Measurements from ENCODE around the gene SRF. TPM values are rescaled to one million over a fixed set of nuclear protein-coding genes. Genes with fewer than 3 reads are reported as not detected.

Gene SRF
- total RNA-seq, 1 donor from 2014 or later, result 46.8 TPM

GRCh38 chr6:43146709-43147688 is 24.1 kb upstream of the SRF start:
- intact Hi-C loops (cut with micrococcal nuclease), result no loop called here

- intact Hi-C loops (cut with micrococcal nuclease), result no loop called here
Measured at GRCh38 chr6:43147691-43148477, 23.2 kb upstream of the SRF start.

DNA sequence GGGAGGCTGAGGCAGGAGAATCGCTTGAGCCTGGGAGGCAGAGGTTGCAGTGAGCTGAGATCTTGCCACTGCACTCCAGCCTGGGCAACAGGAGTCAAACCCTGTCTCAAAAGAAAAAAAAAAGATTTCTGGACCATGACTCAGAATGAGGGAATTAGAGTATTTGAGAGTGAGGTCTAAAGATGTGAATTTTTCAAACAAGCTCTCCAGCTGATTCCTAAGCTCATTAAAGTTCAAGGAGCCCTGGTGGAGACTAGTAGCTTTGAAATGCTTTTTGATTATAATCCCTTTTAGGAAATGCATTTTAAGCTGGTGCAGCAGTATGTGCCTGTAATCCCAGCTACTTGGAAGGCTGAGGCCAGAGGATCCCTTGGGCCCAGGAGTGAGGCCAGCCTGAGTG is 21.8 kb upstream of the SRF start:
- intact Hi-C loops (cut with micrococcal nuclease), result no loop called here

- intact Hi-C loops (cut with micrococcal nuclease), result no loop called here
Measured at GRCh38 chr6:43150051-43150751, 20.9 kb upstream of the SRF start.

DNA sequence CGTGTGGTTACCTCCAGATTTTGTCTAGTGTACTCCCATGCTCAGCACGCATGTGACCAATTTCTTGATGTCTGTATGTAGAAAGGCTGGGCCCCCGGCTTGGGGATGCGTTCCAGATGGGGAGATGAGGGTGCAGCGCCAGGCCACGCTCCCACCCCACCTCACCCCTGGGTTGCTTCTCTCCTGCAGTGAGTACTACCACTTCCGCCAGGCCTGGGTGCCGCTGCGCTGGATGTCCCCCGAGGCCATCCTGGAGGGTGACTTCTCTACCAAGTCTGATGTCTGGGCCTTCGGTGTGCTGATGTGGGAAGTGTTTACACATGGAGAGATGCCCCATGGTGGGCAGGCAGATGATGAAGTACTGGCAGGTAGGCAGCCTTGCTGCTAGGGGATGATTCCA is 11.5 kb upstream of the SRF start:
- intact Hi-C loops (cut with micrococcal nuclease), result no loop called here

DNA sequence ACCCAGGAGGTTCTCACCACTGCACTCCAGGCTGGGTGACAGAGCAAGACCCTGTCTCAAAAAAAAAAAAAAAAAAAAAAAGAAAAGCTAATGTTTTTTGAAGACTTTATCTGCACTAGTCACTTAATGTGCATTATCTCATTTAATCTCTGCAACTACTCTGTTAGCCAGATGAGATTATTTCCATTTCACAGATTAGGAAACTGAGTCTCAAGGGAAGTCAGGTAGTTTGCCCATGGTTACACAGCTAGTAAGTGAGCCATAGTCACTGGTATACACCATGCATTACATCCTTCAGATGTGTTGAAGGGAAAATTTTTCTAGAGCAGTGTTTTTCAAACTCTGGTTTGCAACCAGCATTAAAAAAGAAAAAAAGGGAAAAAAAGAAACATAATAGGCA is 7.2 kb upstream of the SRF start:
- intact Hi-C loops (cut with micrococcal nuclease), result no loop called here

DNA sequence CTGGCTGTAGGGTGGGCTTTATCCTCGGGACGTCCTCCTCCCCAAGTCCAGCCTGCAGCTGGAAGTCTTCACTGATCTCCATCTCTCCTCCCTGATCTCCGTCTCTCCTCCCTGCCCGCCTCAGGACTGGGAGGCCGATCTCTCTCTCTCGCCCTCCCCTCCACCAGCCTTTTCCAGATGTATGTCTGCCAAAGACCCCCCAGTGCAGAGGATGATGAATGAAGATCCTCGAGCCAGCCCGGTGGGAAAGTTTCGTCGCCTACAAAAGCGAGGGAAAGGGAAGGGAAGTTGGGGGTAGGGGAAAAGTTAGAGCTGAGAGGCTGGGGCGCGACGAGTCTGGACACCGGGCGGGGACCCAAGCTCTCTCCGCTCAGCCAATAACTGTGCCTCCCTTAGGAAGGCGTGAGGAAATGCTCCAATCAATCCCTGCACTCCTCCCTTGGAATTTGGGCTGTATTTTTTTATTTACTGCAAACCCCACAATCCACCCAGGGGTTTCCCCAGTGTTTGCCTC is 595 bp upstream of the SRF start:
- intact Hi-C loops (cut with micrococcal nuclease), result loop anchor here (2.0 to 5.0 kb wide), 9 partner anchors 212 to 1383 kb away; partner anchors contain the start of genes ABCC10, GTPBP2, POLH and POLR1C

DNA sequence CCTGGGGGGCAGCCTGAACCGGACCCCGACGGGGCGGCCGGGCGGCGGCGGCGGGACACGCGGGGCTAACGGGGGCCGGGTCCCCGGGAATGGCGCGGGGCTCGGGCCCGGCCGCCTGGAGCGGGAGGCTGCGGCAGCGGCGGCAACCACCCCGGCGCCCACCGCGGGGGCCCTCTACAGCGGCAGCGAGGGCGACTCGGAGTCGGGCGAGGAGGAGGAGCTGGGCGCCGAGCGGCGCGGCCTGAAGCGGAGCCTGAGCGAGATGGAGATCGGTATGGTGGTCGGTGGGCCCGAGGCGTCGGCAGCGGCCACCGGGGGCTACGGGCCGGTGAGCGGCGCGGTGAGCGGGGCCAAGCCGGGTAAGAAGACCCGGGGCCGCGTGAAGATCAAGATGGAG is 636 bp downstream of the SRF start:
- intact Hi-C loops (cut with micrococcal nuclease), result loop anchor here (1.0 to 5.0 kb wide), 11 partner anchors 112 to 1384 kb away; partner anchors contain the start of genes ABCC10, GTPBP2, KLC4 and MRPL2

DNA sequence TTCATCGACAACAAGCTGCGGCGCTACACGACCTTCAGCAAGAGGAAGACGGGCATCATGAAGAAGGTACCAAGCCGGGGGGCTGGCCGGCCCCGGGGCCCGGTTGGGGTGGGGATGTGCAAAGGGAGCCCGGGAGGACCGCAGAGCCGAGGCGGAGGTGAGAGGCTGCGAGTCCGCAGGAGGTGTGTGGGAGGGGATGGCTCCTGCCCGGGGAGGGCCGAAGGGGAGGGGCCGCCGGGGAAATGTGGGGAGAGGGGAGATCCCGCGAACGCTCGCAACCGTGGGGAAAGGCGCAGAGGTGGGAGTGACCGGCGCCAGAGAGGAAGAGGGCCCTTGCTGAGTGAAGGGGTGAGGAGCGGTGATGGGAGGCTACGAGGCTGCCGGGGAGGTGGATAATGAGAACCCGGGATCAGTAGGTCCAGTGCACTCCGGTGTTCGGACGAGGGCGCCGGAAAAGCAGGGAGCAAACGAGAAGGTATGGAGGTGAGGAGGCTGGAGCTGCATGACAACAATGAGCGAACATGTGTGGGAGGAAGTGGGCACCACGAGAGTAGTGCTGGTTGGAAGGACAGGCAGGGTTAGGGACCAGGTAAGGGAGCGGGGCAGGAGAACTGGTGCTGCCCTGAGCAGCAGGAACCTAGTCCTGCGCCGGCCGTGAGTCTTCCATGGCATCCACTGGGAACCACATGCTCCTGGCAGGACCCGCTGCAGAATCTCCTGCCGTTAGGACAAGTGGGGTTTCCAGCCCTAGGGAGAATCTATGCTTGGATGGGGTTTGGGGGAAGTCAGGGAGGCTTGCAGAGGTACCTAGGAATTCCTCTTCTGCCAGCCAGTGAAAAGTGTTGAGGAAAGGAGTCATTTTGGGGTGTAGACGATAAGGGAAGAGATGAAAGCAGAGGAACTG is 1.3 kb downstream of the SRF start:
- intact Hi-C loops (cut with micrococcal nuclease), result loop anchor here (5.0 kb wide), 8 partner anchors 210 to 1385 kb away; partner anchors contain the start of genes GTPBP2, POLH, POLR1C and TBCC

GRCh38 chr6:43173591-43174262 is 2.7 kb downstream of the SRF start:
- intact Hi-C loops (cut with micrococcal nuclease), result loop anchor here (1.0 to 5.0 kb wide), 16 partner anchors 9 to 1386 kb away; partner anchors contain the start of genes ABCC10, CNPY3, CUL9 and GTPBP2

GRCh38 chr6:43174263-43175112 is 3.4 kb downstream of the SRF start:
- intact Hi-C loops (cut with micrococcal nuclease), result loop anchor here (1.0 to 5.0 kb wide), 16 partner anchors 8 to 1387 kb away; partner anchors contain the start of genes ABCC10, CNPY3, CUL9 and GTPBP2

GRCh38 chr6:43175676-43176422 is 4.8 kb downstream of the SRF start:
- intact Hi-C loops (cut with micrococcal nuclease), result loop anchor here (2.0 kb wide), 2 partner anchors 49 to 71 kb away; no protein-coding TSS in a partner anchor

GRCh38 chr6:43176423-43176786 is 5.3 kb downstream of the SRF start:
- intact Hi-C loops (cut with micrococcal nuclease), result no loop called here

DNA sequence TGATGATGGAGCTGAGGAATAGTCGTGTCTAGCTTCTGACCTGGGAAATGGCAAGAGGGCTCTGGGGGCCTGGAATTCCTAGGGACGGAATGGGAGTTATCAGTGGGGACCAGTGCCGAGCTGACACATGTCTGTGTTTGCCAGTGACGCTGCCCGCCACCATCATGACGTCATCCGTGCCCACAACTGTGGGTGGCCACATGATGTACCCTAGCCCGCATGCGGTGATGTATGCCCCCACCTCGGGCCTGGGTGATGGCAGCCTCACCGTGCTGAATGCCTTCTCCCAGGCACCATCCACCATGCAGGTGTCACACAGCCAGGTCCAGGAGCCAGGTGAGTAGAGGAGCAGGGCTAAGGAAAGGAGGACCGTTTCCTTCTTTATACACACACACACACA is 7.1 kb downstream of the SRF start:
- intact Hi-C loops (cut with micrococcal nuclease), result no loop called here

GRCh38 chr6:43178951-43179830 is 8.1 kb downstream of the SRF start:
- intact Hi-C loops (cut with micrococcal nuclease), result no loop called here

DNA sequence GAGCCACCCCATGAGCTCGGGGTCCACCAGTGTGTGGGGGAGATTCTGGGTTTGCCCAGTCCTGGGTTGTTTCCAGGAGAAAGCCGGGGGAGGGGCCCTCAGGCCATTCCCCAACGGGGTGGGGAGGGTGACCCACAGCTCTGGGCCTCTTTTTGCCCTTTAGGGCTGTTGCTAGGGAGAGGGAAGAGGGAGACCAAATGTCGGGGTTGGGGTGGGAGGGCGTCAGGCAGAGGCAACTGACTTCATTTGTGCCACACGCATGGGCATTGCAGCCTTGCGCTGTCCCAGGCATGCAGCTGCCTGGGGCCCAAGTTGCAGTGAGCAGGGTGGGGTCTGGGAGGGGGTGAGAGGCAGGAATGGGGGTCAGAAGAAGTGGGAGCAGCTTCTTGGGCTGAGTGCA is 9.0 kb downstream of the SRF start:
- intact Hi-C loops (cut with micrococcal nuclease), result no loop called here

DNA sequence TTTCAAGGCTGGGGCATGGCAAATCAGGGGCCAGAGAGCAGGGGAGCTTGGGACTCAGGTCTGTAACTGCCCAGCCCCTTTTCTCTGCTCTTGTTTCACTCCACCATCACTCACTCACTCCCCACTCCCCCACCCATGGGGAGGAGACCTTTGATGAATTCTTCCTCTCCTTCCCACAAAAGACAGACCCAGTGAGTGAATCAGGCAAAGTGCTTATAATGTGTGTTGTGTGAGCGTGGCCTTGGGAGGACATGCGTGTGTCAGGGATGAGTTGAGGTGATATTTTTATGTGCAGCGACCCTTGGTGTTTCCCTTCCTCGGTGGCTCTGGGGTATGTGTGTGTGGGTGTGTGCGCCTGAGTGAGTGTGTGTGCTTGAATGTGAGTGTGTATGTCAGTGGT is 9.9 kb downstream of the SRF start:
- intact Hi-C loops (cut with micrococcal nuclease), result no loop called here
